Adrenal gland (tissue), 5 donors: ENCODE results near the gene HSD17B3.

Experiments
- POLR2A ChIP-seq, 2 donors: fragments of 450-650 bp; IDR thresholded peaks; one replicate each; pipeline ENCODE4 v1.6.1; 2017; ENCODE audit warnings: antibody characterized with exemption in 2 of 2, mild to moderate bottlenecking in 2 of 2, moderate library complexity in 1 of 2
- TF ChIP-seq, protein P1 (sequence below), 6 experiments: fragments of 450-650 bp in 4 of 6; fragments of 200-600 bp in 2 of 6; sonication (generic) in 1 of 6; IDR thresholded peaks; 1 replicate in 5 of 6; 2 replicates in 1 of 6; pipeline versions ENCODE4 v1.5.1 to v1.8.0; 2016 to 2021; ENCODE audit warnings: antibody characterized with exemption in 6 of 6, mild to moderate bottlenecking in 2 of 6, moderate library complexity in 1 of 6
- donor health status: DM: no; HTN: no; CAD: no.

DNA sequence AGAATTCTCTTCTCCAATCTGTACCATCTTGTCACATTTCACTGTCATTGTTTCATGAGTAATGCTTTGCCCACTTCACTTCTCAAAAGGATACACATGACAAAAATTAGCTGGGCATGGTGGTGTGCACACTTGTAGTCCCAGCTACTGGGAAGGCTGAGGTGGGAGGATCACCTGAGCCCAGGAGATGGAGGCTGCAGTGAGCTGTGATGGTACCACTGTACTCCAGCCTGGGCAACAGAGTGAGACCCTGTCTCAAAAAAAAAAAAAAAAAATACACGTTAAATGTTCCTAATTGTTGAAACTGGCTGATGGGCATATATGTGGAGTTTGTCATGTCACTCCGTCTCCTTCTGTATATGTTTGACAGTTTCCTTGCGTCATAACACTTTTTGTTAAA is 36.3 kb upstream of the HSD17B3 start:
- TF ChIP-seq, protein P1, sequence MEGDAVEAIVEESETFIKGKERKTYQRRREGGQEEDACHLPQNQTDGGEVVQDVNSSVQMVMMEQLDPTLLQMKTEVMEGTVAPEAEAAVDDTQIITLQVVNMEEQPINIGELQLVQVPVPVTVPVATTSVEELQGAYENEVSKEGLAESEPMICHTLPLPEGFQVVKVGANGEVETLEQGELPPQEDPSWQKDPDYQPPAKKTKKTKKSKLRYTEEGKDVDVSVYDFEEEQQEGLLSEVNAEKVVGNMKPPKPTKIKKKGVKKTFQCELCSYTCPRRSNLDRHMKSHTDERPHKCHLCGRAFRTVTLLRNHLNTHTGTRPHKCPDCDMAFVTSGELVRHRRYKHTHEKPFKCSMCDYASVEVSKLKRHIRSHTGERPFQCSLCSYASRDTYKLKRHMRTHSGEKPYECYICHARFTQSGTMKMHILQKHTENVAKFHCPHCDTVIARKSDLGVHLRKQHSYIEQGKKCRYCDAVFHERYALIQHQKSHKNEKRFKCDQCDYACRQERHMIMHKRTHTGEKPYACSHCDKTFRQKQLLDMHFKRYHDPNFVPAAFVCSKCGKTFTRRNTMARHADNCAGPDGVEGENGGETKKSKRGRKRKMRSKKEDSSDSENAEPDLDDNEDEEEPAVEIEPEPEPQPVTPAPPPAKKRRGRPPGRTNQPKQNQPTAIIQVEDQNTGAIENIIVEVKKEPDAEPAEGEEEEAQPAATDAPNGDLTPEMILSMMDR (IDR thresholded peaks at IDR 0.05), result no peak
- TF ChIP-seq POLR2A (IDR thresholded peaks at IDR 0.05), result no peak
